ENCODE results near the gene SLC37A3.

SLC37A3 gene

GRCh38 chr7:140375892-140376730 is 22.2 kb downstream of the SLC37A3 start:
- Histone ChIP-seq H3K79me2 (ENCODE audit: insufficient read depth, low read length) (no peaks in the 10 kb centered on the region), H3K27me3 (ENCODE audit: insufficient read depth, low read length, poor library complexity, severe bottlenecking) (no peaks in the 10 kb centered on the region), H3K4me2 (ENCODE audit: low read depth, low read length, poor library complexity, severe bottlenecking) (no peak overlapping the region), H3K36me3 (ENCODE audit: insufficient read depth, low read length) (peaks cover 36% of the 10 kb centered on the region; the same call in 1 of the 2 replicates), H3K4me3 (ENCODE audit: low read length, poor library complexity, severe bottlenecking) (no peak overlapping the region), H2AFZ (ENCODE audit: low read length) (no peak overlapping the region), H3K9me3 (ENCODE audit: insufficient read depth, low read depth, low read length) (no peaks in the 10 kb centered on the region), H3K9me2 (replicated peaks; ENCODE audit: low read depth, low read length) (no peaks in the 10 kb centered on the region), H3F3A (ENCODE audit: low read depth) (no peaks in the 10 kb centered on the region), H4K20me1 (ENCODE audit: insufficient read depth, low read length, poor library complexity, severe bottlenecking) (no peaks in the 10 kb centered on the region), H3K4me1 (ENCODE audit: insufficient read depth, low read length, poor library complexity, severe bottlenecking) (no peaks in the 10 kb centered on the region), H3K9ac (ENCODE audit: low read depth, low read length, poor library complexity, severe bottlenecking) (no peak overlapping the region)
- no peak for TF ChIP-seq CTCF (conservative IDR thresholded peaks at IDR 0.05; ENCODE audit: low read length)
- no peak for TF ChIP-seq EZH2phosphoT487 (IDR thresholded peaks at IDR 0.05; ENCODE audit: borderline replicate concordance)

- TF ChIP-seq CTCF (conservative IDR thresholded peaks at IDR 0.05; ENCODE audit: low read length), result no peak
- TF ChIP-seq EZH2phosphoT487 (IDR thresholded peaks at IDR 0.05; ENCODE audit: borderline replicate concordance), result no peak
- no peaks in the 10 kb centered on the region for H3K9me2 ChIP-seq (replicated peaks; ENCODE audit: low read depth, low read length)
- H3K4me2 ChIP-seq (ENCODE audit: low read depth, low read length, poor library complexity, severe bottlenecking), result no peak overlapping the region
- no peaks in the 10 kb centered on the region for H4K20me1 ChIP-seq (ENCODE audit: insufficient read depth, low read length, poor library complexity, severe bottlenecking)
- no peaks in the 10 kb centered on the region for H3K79me2 ChIP-seq (ENCODE audit: insufficient read depth, low read length)
- H3K4me3 ChIP-seq (ENCODE audit: low read length, poor library complexity, severe bottlenecking), result no peak overlapping the region
- no peaks in the 10 kb centered on the region for H3K4me1 ChIP-seq (ENCODE audit: insufficient read depth, low read length, poor library complexity, severe bottlenecking)
- no peak overlapping the region for H2AFZ ChIP-seq (ENCODE audit: low read length)
- no peaks in the 10 kb centered on the region for H3K27me3 ChIP-seq (ENCODE audit: insufficient read depth, low read length, poor library complexity, severe bottlenecking)
- H3K36me3 ChIP-seq (ENCODE audit: insufficient read depth, low read length), result peaks cover 36% of the 10 kb centered on the region; the same call in 1 of the 2 replicates
- no peaks in the 10 kb centered on the region for H3F3A ChIP-seq (ENCODE audit: low read depth)
- no peaks in the 10 kb centered on the region for H3K9me3 ChIP-seq (ENCODE audit: insufficient read depth, low read depth, low read length)
- H3K9ac ChIP-seq (ENCODE audit: low read depth, low read length, poor library complexity, severe bottlenecking), result no peak overlapping the region
Measured at GRCh38 chr7:140375323-140375722, 23.0 kb downstream of the SLC37A3 start.

- Histone ChIP-seq H3K36me3 (ENCODE audit: insufficient read depth, low read length) (peaks cover 7% of the 10 kb centered on the region; the same call in 1 of the 2 replicates), H3F3A (ENCODE audit: low read depth) (no peaks in the 10 kb centered on the region), H4K20me1 (ENCODE audit: insufficient read depth, low read length, poor library complexity, severe bottlenecking) (no peaks in the 10 kb centered on the region), H3K4me2 (ENCODE audit: low read depth, low read length, poor library complexity, severe bottlenecking) (no peak overlapping the region), H3K4me3 (ENCODE audit: low read length, poor library complexity, severe bottlenecking) (no peak overlapping the region), H3K4me1 (ENCODE audit: insufficient read depth, low read length, poor library complexity, severe bottlenecking) (no peaks in the 10 kb centered on the region), H3K27me3 (ENCODE audit: insufficient read depth, low read length, poor library complexity, severe bottlenecking) (no peaks in the 10 kb centered on the region), H2AFZ (ENCODE audit: low read length) (no peak overlapping the region), H3K9me2 (replicated peaks; ENCODE audit: low read depth, low read length) (no peaks in the 10 kb centered on the region), H3K9me3 (ENCODE audit: insufficient read depth, low read depth, low read length) (no peaks in the 10 kb centered on the region), H3K9ac (ENCODE audit: low read depth, low read length, poor library complexity, severe bottlenecking) (no peak overlapping the region), H3K79me2 (ENCODE audit: insufficient read depth, low read length) (no peaks in the 10 kb centered on the region)
- no peak for TF ChIP-seq CTCF (conservative IDR thresholded peaks at IDR 0.05; ENCODE audit: low read length)
- TF ChIP-seq EZH2phosphoT487 (IDR thresholded peaks at IDR 0.05; ENCODE audit: borderline replicate concordance), result no peak
Measured at GRCh38 chr7:140369294-140369693, 29.0 kb downstream of the SLC37A3 start.

All from Loucy (cell line).